COR-L47 (cell line): ENCODE data around the gene CORO6.

ENCODE experiments used
- DNase-seq: peaks from one replicate; lab custom pipeline; 2025; lab: John Stamatoyannopoulos, UW

The CORO6 gene

DNA sequence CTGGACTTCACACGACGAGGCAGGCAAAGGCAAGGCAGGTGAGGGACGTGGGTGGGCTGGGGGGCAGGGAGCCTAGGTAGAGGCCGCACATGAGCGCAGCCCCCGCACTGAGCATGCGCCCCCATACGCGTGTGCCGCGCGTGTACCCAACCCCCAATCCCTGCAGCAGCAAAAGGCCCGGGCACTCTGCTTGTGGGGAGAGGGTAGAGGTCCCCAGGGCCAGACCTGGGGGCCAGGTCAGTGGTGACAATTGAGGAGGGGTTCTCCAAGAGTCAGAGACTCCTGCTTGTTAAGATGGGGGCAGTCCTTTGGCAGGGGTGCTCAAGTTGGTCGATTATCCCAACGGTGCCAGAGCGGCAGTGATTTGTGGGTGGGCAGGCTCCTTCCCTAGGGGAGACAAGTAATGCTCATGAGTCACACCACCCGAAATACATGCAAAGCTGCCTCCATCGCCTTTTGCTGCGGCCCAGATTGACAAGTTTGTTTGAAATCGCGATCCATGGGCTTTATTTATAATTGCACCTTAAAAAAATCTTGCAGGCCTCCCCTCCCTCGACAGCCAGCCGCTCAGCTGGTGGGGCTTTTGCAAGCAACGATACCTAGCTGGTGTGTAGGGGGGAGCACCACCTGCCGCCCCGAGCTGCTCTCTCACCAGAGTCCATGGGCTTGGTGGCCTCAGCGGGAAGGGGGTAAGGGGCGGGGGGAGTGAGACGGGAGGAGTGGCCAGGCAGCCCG lies 32.1 kb downstream of the CORO6 start:
- DNase-seq = peak; percentile 73

DNA sequence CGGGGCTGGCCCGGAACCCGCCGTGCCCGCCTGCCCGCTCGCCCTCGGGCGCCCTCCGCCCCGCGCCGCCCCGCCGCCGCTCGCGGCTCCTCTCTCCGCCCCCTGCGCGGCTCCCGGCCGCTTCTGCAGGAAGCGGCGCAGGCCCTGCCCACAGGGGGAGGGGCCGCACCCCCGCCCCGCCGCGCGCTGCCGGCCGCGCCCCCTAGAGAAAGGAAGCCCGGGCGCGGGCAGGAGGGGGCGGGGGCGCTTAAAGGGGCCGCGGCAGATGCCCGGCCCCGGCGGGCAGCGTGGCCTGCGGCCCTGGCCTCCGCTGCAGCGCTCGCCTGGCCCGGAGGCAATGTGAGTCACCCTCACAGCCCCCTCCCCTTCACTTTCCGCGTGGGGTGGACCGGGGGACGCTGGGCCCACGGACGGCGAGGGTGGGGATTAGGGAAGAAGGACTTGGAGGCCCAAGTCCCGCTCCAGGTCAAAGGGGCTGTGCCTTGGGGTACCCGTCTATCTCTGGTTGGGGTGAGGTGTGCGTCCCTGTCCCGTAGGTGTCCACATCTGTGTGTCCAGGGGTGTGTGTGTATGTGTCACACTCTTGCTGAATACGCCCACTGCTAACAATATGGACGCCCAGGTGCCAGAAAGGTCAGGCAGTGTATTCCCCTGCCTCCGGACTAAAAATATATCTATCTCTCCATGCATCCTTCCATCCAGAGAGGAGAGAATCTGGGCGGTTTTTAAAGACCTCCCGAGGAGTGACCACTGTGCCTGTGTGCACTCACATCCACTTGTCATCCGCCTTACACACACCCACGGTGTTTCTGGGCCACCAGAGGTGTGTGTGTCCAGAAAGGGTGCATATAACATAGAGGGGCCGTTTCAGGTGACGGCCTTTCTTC lies 32.9 kb downstream of the CORO6 start, which contains the start of gene GIT1:
GIT1 (minus strand) TSS at position 125 of the 887 bp plus-strand sequence. CDS start 270 bp downstream, outside the sequence.
- peak; percentile 80 for DNase-seq

DNA sequence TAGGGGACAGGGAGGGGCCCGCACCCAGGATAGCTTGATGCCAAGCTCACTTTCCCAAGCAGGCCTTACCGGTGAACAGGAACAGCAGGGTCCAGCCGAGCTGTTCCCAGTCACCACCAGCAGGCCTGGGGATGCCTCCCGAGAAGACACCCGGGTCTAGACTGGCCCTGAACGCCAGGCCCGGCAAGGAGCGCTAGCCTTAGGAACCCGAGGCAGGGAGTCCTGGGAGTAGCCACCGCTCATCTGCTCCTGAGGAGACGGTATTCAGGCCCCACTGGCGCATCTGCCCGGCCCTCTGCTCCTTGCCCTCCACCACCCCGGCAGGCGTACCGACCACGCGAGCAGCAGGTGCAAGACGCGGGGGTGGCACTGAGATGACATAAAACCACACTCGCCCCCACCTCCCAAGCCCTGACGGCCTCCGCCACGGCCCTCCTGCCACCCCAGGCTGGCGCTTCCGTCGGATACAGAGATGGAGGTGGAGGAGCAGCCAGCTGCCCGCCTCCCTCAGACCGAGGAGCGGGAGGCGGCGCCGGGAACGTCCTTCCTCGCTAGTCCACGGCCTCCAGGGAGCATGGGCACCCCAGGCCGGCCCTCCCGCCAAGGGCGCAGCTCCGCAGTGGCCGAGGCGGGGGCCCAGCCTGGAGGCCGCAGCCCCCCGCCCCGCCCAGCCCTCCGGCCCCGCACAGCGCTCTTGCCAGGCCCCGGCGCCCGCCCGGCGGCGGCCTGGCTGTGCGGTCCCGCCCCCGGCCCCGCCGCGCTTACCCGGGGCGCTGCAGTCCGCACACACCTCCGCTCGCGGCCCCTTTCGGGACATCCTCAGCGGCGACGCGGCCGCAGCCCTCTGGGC lies 33.9 kb downstream of the CORO6 start:
- peak; percentile 37 for DNase-seq

DNA sequence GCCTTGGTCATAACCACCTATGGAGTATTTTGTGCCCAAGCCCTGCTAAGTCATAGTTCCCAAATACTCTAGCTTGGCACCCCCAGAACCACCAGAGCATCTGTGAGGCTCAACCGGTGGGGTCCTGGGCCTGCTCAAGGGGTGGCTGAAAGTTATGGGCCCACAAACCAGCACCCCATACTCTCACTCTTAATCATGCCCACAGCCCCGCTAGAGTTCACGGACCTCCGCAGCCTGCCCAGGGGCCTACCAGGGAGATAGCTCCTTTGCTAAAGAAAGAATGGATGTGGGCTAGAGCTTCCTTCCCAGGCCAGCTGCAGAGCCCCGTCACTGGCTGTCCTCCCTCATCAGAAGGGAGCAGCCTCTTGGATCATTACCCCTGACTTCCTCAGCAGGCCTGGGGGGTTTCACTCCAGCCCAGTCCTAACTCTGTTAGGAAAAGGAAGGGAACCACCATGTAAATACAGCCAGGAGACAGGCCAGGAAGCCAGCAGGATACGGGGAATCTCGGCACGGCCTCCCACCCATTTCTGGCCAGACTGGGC lies 34.6 kb downstream of the CORO6 start:
- no peak for DNase-seq

DNA sequence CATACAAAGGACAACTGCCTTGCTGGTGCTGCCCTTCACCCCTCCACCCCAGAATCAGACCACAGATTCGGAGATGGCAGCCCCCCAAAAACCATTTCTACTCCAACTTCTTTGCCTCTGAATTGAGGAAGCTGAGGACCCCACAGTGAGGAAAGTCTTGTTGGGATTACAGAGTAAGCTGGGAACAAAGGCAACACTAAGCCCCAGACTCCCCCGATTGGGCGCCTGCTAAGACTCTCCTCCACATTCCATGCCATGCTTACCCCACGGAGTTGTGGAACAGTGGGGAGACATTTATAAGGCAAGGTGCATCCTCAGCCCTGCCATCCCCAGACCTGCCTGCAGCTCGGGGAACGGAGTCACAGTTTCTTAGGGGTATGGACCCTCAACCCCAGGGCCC lies 35.1 kb downstream of the CORO6 start:
- DNase-seq = no peak

DNA sequence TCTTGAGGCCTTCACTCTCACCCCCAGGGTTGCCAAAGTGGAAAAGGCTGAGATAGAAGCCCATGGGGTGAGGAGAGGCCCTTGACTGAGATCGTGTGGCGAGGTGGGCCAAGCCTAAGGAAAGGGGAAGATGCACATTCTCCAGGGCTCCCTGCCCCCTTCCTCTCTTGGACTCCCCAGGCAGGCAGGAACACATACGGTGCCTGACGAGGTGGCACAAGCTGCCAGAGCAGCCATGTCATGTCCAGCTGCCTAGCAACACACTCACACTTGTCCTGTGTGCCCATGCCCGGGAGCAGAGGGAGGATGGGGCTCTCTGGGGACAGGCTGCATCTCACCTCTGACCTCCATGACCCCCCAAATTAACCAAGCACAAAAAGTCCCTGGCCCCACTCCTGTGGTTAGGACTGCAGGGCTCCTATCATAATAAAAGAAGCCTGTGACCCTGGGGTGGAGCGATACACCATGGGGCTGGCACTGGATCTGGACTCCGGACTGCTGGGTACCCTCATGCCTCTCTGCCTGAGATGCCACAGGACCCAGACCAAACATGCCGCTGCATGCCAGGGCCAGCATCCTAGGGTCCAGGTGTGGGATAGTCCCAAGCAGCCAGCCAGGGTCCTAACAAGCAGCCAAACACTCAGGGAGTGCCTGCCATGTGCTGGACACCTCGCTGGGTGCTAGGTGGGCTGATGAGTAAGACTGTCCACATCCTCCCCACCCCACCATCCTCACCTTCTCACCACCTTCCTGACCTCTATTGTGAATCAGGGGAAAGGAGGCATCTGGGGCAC lies 35.8 kb downstream of the CORO6 start:
- no peak for DNase-seq

DNA sequence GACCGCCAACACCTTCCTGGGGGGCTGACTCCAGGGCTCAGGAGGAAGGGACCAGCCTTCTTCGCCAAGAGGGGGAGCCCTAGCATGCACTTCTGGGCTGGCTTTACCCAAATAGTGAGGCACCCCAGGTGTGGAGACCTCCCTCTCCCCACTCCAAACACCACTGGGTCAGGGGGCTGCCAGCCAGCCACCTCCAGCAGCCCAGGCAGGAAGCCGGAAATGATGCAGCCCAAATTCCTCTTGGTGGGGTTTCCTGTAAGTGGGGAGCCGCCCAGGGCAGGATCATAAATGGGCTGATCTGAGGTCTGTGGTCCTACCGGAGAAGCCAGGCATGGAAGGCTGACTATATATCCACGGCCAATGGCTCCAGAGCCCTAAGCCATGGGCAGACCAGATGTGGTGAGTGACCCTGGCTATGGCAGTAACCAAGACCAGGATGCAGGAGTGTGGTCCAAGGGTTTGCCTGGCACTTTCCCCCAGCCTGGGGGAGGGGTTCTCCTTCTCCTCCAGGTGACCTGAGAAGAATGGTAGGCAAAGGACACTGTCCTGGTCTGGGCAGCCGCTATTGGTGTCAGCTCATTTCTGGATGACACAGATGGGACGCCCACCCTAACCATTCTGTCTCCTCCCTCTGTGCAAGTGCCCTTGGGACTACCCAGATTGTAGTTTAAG lies 37.5 kb downstream of the CORO6 start:
- DNase-seq = no peak

DNA sequence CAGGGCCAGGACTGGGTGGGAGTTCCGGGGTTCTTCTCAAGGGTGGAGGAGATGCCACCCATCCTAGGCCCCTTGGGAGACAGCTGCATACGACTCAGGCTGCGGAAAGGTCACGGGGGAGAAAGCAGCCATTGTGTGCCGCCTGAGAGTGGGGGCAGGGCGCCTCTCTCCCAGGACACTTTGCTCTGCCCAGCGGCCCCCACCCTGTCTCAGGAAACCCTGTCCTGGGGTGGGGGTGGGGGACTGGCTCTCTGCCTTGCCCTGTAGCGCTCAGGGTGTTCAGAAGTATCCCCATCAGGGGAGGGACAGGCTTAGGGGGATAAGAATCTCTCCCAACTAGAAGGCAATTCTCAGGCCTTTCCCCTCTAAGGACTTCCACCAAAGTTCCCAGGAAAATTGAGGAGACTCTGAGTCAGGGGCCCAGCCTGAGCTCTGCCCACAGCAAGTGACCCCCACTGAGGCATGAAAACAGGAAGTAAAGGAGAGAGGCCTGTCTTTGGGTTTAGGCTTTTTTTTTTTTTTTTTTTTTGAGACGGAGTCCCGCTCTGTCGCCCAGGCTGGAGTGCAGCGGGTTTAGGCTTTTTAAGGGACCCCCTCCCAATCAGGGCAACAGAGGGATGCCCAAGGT lies 38.1 kb downstream of the CORO6 start:
- DNase-seq = no peak

DNA sequence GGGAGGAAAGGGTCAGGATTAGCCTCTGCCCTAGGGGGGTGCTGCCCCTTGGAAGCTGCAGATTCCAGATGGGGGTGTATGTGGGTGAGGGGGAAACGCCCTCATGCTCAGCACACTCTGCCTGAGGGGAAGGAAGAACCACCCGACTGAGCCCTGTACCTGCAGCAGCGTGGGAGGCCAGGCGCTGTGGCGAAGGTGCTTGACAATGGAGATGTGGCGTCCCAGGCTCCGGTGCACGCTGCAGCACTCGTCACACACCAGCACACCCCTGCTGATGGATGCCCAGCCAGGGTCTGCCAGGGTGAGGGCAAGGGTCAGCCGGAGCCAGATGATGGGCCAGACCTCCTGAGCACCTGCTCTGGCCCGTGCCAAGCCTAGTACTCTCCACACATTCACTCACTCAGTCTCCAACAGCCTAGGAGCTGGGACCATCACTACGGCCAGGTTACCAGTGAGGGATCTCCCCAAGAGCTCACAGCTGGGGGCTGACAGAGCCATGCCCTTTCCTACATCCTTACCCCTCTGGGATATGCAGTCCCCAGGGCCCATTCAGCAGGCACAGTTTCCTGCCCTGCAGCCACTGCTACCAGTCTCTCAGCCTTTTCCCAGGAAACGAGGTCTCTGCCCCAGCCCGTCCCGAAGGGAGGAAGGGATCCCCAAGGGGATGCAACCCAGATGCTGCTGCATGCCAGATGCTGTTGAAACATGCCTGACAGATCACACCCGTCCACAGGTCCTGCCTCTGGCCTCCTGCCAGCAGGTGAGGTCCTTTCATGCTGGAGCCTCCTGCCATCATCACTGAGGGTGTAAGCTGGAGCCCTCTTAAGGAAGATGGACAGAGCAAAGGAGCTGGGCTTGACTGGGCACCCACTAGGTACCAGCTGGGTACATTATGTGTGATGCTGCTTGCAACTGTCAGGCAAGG lies 39.1 kb downstream of the CORO6 start:
- DNase-seq = no peak

DNA sequence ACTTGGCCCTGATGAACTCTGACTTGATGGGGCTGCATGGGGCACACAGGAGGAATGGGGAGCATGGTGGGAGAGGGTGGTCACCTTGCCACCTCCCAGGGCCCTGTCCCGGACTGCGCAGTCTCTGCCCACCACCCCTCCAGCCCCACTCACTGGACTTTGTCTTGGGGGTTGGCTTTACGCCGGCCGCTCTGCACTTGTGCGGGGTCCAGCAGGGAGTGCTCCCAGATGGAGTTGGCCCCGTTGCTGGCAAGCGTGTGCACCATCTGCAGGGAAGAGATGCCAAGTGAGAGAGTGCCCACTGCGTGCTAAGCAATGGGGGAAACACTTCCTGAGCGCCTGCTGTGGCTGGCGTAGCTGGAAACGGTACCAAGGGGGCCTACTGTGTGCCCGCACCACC lies 39.9 kb downstream of the CORO6 start:
- DNase-seq = no peak

DNA sequence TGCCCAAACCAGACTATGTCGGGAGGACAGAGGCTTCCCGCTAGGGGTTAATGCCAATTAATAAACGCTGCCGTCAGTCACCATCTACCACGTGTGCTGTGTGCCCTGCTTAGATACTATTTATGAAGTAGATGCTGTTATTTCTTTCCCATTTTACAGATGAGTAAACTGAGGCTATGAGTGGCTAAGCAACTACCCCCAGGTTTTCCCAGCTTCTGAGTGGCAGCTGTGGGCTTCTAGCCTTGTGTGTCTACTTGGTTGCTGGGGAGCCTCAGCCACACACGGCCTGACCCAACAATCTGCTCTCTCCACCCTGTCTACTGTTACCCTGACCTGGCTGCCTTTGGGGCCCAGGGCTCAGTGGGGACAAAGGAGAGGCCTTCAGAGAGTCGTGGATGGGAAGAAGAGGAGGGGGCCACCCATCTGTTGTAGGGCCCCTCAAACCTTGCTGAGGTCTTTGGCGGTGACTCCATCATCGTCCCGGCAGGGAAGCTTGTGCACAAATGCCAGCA lies 40.4 kb downstream of the CORO6 start:
- no peak for DNase-seq

DNA sequence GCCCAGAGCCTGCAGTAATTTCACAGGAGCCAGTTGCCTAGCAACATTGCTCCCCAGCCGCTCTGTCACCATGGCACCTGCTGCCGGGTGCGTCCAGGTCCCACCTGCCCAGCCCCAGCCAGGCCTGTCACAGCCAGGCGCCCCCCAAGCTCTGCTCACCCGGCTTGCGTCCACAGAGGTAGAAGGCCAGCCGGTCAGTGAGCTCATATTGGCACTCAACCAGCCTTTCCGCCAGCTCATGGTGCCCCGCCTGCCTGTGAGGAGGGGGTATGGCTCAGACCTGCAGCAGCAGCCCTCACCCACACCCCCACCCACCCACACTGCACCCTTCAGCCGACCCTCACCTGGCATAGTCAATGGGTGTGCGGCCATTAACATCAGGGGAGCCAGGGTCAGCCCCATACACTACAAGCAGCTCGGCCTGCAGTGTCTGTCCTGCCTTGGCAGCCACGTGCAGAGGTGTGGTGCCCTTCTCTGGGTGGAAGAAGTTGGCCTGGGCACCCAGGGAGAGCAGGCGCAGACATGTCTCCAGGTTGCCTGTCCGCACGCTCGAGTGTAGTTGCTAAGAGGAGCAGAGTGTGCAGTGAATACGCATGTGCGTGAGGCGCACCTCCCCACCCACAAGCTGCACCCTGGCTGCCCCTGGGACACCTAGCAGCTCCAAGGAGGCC lies 41.0 kb downstream of the CORO6 start:
- peak; percentile 77 for DNase-seq

DNA sequence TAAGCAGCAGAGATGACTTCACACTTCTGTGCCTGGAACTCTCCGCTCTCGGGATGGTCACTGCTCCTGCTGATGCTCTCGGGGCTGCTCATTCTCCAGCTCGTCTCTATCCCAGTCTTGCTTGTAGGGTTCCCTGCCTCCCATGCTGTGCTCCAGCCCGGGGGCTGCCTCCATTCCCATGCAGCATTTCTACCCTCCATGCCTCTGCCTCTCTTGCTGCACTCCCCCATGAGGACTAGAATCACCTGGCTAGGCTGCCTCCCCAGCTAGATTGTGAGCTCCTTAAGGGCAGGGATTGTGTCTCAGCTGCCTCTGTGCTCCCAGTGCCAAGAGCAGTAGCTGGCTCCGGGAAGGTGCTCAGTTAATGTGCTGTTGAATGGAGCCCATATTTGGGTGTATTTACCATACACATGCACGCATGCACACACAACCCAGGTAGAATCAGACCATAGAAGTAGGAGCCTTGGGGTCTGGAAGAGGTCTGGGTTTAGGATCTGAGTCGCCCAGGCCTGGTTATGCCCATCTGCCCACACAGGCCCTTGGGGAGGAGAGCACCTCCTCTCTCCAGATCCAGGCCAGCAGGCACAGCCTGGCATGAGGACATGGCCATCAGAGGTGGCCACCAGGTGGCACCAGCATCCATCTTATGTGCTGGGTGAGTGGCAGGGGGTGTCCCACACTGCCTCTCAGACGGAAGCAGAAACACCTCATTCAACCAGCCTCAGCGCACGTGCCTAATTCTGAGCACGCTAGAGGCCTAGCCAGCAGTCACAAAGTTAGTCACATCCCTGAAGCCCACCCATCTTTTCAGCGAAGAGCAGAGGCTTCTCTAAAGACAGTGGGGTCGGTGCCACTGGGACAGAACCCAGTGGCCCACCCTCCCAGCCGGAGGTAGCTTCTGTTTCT lies 42.6 kb downstream of the CORO6 start:
- DNase-seq = peak; percentile 82

DNA sequence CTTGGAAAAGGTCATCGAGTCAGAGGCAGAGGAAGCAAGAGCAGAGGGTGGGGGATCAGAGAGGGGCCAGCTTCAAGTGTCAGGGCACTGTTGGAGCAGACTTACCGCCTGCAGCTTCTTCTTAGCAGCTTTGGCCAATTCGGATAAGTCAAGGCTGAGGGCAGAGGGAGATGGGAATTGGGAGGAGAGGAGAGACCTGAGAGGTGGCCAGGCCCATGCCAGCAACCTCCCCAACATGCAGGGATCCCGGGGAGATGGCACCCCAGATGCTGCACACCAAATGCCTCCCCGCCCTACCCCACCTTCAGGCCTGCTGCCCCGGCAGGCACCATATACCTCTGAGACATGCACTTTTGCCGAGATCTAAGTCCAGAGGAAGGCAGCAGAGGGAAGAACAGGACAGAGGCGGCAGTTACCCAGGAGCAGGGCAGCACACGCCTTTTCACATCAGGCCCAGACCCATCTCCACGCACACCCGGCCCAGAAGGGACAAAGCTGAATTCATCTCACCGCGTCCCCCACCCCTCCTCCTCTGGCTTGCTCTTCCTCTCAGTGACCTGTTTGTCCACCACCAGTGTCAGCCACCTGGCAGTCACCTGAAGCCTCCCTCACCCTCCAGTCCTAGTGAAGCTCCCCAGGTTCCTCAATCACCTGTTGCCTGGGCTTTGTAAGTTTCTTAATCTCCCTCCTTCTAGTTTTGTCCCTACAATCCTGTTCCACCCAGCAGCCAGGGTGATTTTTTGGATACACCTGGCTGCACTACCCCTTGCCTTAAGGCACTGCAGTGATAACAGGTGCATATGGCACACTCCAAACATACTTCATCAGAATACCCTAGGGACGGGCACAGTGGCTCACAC lies 43.9 kb downstream of the CORO6 start:
- no peak for DNase-seq

DNA sequence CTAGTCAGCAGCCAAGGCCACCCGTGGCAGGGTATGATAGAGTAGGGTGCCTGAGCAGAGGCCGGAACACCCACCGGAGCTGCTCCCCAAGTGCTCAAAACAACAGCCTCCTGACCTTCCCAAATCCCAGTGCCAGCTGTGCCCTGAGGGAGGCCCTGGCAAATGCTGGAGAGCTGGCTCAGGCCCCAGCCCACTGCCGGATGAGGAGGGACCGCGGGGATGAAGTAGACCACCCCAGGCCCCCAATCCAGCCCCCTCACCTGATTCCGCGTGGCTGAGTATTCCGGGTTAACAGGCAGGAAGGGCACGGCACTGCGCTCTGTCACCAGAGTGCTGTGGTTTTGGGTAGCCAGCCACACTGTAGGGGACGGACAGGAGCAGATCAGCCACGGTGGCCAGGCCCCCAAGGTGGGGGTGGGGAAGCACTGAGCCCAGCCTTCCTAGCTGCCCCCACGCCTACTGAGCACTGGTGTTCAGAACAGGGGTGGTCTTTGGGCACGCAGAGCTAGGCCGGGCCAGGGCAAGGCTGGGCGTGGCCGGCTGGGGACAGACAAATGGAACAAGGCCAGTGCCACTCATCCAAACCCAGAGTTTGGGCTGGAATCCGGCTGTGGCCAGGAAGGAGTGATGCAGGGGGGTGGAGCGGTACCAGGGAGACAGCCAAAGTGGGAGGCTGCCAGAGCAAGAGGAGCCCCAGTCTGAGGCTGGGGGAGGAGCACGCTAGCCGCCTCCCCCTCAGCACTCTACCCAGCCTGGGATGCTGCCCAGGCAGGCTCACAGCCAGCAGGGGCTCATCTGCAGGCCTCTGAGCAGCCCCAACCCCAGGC lies 45.1 kb downstream of the CORO6 start:
- DNase-seq = no peak
